Measurements from ENCODE around the gene ZNF101. TPM values are rescaled to one million over a fixed set of nuclear protein-coding genes. Genes with fewer than 3 reads are reported as not detected.

ZNF101 gene
- polyA plus RNA-seq, 1 donor from 2014 or later: 12.2 TPM

DNA sequence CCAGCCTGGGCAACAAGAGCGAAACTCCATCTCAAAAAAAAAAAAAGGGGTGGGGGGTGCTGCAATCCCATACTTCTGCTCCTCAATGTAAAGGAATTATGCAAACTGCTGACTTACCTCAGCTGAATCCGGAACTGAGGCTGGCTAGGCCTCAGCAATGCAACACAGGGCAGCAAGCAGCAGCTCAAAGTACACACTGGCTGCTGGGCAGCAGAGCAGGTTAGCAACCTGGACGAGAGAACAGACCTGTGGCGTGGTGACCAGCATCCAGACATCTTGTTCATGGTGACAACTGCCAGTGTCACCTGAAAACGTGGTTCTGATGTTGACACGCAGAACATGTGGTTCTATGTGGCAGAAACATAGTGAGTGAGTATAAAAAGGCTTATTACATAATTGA, 36.2 kb downstream of the ZNF101 start:
- H4K20me1 ChIP-seq (ENCODE audit: insufficient read depth): no peaks in the 10 kb centered on the region
- no peak overlapping the region for H3K4me3 ChIP-seq (ENCODE audit: low read length)
- H3K9me3 ChIP-seq (ENCODE audit: low read length): peaks cover 32% of the 10 kb centered on the region
- no peak overlapping the region for H3K9ac ChIP-seq (ENCODE audit: low read length)
- H2AFZ ChIP-seq (ENCODE audit: low read depth, low read length): no peak overlapping the region
- H3K27me3 ChIP-seq (ENCODE audit: insufficient read depth, low read depth, low read length): no peaks in the 10 kb centered on the region
- H3K36me3 ChIP-seq (ENCODE audit: insufficient read depth, low read length): peaks cover 22% of the 10 kb centered on the region
- H3K27ac ChIP-seq (ENCODE audit: low read length): no peak overlapping the region
- no peaks in the 10 kb centered on the region for H3K79me2 ChIP-seq (replicated peaks; ENCODE audit: insufficient read depth, low read length)
- TF ChIP-seq, protein P1, sequence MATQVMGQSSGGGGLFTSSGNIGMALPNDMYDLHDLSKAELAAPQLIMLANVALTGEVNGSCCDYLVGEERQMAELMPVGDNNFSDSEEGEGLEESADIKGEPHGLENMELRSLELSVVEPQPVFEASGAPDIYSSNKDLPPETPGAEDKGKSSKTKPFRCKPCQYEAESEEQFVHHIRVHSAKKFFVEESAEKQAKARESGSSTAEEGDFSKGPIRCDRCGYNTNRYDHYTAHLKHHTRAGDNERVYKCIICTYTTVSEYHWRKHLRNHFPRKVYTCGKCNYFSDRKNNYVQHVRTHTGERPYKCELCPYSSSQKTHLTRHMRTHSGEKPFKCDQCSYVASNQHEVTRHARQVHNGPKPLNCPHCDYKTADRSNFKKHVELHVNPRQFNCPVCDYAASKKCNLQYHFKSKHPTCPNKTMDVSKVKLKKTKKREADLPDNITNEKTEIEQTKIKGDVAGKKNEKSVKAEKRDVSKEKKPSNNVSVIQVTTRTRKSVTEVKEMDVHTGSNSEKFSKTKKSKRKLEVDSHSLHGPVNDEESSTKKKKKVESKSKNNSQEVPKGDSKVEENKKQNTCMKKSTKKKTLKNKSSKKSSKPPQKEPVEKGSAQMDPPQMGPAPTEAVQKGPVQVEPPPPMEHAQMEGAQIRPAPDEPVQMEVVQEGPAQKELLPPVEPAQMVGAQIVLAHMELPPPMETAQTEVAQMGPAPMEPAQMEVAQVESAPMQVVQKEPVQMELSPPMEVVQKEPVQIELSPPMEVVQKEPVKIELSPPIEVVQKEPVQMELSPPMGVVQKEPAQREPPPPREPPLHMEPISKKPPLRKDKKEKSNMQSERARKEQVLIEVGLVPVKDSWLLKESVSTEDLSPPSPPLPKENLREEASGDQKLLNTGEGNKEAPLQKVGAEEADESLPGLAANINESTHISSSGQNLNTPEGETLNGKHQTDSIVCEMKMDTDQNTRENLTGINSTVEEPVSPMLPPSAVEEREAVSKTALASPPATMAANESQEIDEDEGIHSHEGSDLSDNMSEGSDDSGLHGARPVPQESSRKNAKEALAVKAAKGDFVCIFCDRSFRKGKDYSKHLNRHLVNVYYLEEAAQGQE (IDR thresholded peaks at IDR 0.05; ENCODE audit: borderline replicate concordance): no peak
- no peak for TF ChIP-seq RAD21 (conservative IDR thresholded peaks at IDR 0.05)
- TF ChIP-seq, protein P2, sequence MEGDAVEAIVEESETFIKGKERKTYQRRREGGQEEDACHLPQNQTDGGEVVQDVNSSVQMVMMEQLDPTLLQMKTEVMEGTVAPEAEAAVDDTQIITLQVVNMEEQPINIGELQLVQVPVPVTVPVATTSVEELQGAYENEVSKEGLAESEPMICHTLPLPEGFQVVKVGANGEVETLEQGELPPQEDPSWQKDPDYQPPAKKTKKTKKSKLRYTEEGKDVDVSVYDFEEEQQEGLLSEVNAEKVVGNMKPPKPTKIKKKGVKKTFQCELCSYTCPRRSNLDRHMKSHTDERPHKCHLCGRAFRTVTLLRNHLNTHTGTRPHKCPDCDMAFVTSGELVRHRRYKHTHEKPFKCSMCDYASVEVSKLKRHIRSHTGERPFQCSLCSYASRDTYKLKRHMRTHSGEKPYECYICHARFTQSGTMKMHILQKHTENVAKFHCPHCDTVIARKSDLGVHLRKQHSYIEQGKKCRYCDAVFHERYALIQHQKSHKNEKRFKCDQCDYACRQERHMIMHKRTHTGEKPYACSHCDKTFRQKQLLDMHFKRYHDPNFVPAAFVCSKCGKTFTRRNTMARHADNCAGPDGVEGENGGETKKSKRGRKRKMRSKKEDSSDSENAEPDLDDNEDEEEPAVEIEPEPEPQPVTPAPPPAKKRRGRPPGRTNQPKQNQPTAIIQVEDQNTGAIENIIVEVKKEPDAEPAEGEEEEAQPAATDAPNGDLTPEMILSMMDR (IDR thresholded peaks at IDR 0.05; ENCODE audit: poor library complexity, severe bottlenecking): no peak
- no peak for TF ChIP-seq EZH2 (IDR thresholded peaks at IDR 0.05; ENCODE audit: borderline replicate concordance, insufficient read depth, low read length, poor library complexity, severe bottlenecking)
- TF ChIP-seq POLR2AphosphoS5 (IDR thresholded peaks at IDR 0.05): no peak
- no peak for TF ChIP-seq EP300 (conservative IDR thresholded peaks at IDR 0.05; ENCODE audit: poor library complexity, severe bottlenecking)
- TF ChIP-seq TAF1 (IDR thresholded peaks at IDR 0.05; ENCODE audit: low read depth): no peak
- no peak for TF ChIP-seq SMC3 (conservative IDR thresholded peaks at IDR 0.05; ENCODE audit: poor library complexity)
- no peak for TF ChIP-seq MXI1 (conservative IDR thresholded peaks at IDR 0.05; ENCODE audit: poor library complexity, severe bottlenecking)
- no peaks in the 10 kb centered on the region for H3K9me2 ChIP-seq (ENCODE audit: insufficient read depth, low read length)
- no peak overlapping the region for H3K4me2 ChIP-seq (ENCODE audit: low read length)
- H3F3A ChIP-seq (ENCODE audit: insufficient read depth, low read length, poor library complexity, severe bottlenecking): no peaks in the 10 kb centered on the region

DNA sequence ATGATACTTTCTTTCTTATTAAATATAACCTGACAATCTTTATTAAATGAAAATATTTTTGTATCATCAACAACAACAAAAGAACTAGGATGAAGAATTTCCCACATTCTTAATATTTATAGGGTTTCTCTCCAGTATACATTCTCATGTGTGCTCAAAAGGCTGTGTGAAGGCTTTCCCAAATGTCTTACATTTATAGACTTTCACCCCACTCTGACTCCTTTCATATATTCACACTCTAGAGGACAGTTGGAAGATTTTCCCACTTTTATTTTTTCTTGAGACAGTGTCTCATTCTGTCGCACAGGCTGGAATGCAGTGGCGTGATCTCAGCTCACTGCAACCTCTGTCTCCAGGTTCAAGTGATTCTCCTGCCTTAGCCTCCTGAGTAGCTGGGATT, 41.9 kb downstream of the ZNF101 start:
- Histone ChIP-seq H3K36me3 (ENCODE audit: insufficient read depth, low read length) (peaks cover 65% of the 10 kb centered on the region), H3K4me3 (ENCODE audit: low read length) (no peak overlapping the region), H3K4me2 (ENCODE audit: low read length) (no peak overlapping the region), H3K27me3 (ENCODE audit: insufficient read depth, low read depth, low read length) (no peaks in the 10 kb centered on the region), H2AFZ (ENCODE audit: low read depth, low read length) (no peak overlapping the region), H3K9me3 (ENCODE audit: low read length) (peaks cover 53% of the 10 kb centered on the region), H3K9ac (ENCODE audit: low read length) (no peak overlapping the region), H3K79me2 (replicated peaks; ENCODE audit: insufficient read depth, low read length) (peaks cover 14% of the 10 kb centered on the region), H4K20me1 (ENCODE audit: insufficient read depth) (no peaks in the 10 kb centered on the region), H3K27ac (ENCODE audit: low read length) (no peak overlapping the region), H3F3A (ENCODE audit: insufficient read depth, low read length, poor library complexity, severe bottlenecking) (no peaks in the 10 kb centered on the region), H3K9me2 (ENCODE audit: insufficient read depth, low read length) (no peaks in the 10 kb centered on the region)
- TF ChIP-seq, protein P1 (IDR thresholded peaks at IDR 0.05; ENCODE audit: borderline replicate concordance): no peak
- TF ChIP-seq SMC3 (conservative IDR thresholded peaks at IDR 0.05; ENCODE audit: poor library complexity): no peak
- TF ChIP-seq EZH2 (IDR thresholded peaks at IDR 0.05; ENCODE audit: borderline replicate concordance, insufficient read depth, low read length, poor library complexity, severe bottlenecking): no peak
- TF ChIP-seq, protein P2 (IDR thresholded peaks at IDR 0.05; ENCODE audit: poor library complexity, severe bottlenecking): no peak
- TF ChIP-seq POLR2AphosphoS5 (IDR thresholded peaks at IDR 0.05): no peak
- no peak for TF ChIP-seq RAD21 (conservative IDR thresholded peaks at IDR 0.05)
- TF ChIP-seq TAF1 (IDR thresholded peaks at IDR 0.05; ENCODE audit: low read depth): no peak
- TF ChIP-seq MXI1 (conservative IDR thresholded peaks at IDR 0.05; ENCODE audit: poor library complexity, severe bottlenecking): no peak
- TF ChIP-seq EP300 (conservative IDR thresholded peaks at IDR 0.05; ENCODE audit: poor library complexity, severe bottlenecking): no peak
